Measurements from ENCODE around the gene CDK16.

CDK16 gene

DNA sequence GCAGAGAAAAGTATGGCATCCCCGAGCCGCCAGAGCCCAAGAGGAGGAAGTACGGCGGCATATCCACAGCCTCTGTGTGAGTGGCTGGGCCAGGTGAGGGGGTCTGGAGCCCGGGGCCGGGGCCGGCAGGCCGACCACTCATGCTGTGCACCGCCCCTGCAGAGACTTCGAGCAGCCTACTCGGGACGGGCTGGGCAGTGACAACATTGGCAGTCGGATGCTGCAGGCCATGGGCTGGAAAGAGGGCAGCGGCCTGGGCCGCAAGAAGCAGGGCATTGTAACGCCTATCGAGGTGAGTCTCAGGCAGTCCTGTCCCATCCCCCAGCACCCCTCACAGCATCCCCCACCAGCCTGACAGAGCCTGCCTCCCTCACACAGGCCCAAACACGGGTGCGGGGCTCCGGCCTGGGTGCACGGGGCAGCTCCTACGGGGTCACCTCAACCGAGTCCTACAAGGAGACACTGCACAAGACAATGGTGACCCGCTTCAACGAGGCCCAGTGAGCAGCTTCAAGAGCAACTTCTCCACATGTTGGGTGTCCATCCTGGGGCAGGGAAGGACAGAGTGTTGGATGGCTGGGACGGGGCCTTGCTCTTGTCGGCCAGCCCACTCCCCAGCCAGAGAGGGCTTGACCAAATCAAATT is 32.3 kb upstream of the CDK16 start:
- no peak for DNase-seq

GRCh38 chrX:47187106-47187677 is 31.3 kb upstream of the CDK16 start:
- no peak for DNase-seq

DNA sequence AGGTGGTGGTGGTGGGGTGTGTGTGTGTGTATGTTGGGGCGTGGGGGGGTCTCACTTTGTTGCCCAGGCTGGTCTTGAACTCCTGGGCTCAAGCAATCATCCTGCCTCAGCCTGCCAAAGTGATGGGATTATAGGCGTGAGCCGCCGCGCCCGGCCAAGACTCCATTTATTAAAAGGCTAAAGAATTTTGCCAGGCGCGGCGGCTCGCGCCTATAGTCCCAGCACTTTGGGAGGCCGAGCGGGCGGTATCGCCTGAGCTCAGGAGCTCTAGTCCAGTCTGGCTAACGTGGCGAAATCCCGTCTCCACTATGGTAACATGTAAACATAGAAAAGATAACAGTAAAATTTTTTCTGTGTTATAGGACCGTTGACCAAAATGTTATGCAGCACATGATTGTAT is 28.6 kb upstream of the CDK16 start:
- no peak for DNase-seq

DNA sequence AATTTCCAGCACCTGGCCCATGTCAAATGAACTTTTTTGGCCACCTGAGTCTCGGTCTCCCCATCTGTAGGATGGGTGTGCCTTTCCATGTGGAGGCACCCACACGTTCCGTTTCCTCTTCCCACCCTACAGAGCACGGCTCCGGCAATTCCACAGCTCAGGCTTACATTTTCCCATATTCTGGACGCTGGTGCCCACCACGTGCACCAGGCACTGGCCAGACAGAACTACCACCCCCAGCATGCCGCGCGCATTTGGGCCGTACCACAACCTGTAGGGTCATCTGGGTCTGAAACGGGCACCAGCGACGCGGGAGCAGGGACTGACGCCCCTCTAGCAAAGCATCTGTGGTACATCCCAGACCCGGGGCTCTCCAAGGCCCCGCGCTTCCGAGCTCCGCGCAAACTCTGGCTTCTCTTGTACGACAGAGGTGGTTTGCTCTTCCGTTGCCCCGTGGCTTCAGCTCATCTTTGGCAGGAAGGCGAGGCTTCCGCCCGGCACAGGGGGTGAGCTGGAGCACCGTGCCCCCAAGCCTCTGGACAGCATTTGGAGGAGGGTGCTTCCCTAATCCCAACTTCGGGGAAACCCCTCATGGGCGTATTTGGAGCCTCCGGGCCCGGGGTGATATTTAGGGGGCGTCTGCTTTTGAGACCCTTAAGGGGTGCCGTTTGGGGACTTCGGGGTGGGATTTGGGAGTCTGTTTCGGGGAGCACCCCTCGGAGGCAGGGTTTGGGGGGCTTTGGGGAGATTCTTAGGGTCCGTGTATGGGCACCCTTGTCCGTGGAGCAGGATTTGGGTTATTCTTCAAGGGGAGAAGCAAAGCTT is 27.8 kb upstream of the CDK16 start:
- DNase-seq = peak; percentile 88

GRCh38 chrX:47191331-47191730 is 27.1 kb upstream of the CDK16 start:
- DNase-seq = no peak

GRCh38 chrX:47191806-47192401 is 26.6 kb upstream of the CDK16 start:
- DNase-seq = no peak

- peak; percentile 98 for DNase-seq
These were observed 24.8 kb upstream of the CDK16 start, which contains the start of gene UBA1 for GRCh38 chrX:47193475-47194193. Gene UBA1 (plus strand): TSS chrX:47193829. CDS start chrX:47198803, 4,974 bp downstream.

DNA sequence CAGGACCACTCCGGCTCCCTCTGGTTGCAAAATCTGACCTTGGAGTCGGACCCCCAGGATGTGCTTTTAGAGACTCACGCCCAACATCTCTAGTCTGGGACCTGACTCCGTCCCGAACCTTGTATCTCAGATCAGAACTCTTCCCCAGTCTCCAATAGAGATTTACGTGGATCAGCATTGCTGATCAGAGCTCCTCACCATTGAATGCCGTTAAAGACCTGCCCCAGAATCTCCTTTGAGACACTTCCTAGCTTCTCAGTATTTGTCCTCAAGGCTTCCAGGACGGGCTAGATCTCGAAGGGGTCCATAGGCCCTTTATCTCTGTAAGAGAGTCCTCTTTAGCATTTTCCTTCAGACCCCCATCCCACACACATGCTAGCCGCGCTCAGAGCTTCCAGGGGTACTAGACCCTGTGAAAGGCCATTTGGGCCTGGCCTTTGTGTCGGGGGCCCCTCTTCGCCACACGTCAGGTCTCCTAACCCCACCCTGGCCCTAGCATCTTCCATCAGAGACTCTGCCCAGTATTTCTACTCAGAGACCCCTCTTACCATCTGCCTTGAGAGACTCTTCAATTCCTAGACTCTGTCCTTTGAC is 24.2 kb upstream of the CDK16 start:
- DNase-seq = no peak

DNA sequence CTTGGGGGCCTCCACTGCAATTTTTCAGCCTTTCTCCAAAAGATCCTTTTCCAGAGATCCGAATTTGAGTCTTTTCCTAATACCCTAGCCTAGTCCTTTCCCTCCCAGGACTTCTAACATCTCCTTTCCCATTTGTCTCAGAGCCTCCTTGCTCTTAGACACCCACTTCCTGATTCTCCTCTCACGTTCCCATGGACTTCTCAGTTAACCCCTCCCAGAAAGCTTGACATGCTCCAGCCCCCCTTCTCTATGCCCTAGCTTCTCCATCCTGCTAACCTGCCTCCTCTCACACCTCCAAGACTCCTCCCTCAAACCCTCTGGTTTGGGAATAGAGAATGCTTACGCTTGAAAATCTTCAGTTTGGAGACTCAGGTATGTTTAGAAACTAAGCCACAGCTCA is 22.4 kb upstream of the CDK16 start:
- DNase-seq = no peak

- DNase-seq = no peak
These were observed 21.0 kb upstream of the CDK16 start for GRCh38 chrX:47197526-47197925.

DNA sequence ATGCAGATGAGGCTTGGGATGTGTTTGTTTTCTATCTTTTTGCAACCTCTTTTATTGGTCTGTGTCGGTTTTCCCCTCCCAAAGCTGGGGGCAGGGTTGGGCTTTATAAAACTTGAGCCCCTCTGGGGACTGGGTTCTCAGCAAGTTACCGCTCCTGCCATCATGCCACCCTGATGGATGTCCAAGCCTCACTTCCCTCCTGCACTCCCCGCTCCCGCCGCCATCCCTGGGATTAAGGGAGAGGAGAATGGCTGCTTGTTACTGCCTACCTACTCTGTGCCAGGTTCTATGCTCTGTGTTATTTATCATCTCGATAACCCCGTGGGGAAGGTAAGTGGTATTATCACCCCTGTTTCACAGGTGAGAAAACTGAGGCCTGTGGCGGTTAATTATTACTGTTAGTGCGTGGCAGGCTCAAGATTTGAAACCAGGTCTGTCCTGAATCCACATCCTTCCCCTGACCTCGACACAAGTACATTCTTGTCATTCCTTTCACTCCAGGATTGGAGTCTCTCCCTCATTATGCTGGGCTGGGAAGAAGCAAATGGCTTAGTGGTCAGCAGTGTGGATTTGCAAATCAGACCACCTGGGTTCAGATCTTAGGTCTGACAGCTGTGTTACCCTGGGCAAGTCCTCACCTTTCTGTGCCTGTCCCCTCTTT is 20.3 kb upstream of the CDK16 start:
- DNase-seq = no peak

GRCh38 chrX:47198687-47199080 is 19.8 kb upstream of the CDK16 start:
- DNase-seq = no peak

DNA sequence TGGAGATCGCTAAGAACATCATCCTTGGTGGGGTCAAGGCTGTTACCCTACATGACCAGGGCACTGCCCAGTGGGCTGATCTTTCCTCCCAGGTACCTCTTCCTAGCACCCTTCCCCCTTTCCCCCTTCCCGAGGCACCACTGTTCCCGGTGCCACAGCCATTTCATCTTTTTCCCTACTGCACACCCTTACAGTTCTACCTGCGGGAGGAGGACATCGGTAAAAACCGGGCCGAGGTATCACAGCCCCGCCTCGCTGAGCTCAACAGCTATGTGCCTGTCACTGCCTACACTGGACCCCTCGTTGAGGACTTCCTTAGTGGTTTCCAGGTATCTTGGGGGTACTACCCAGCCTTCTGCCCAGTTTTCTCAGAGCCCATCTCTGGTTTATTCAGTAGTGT is 19.2 kb upstream of the CDK16 start:
- no peak for DNase-seq

DNA sequence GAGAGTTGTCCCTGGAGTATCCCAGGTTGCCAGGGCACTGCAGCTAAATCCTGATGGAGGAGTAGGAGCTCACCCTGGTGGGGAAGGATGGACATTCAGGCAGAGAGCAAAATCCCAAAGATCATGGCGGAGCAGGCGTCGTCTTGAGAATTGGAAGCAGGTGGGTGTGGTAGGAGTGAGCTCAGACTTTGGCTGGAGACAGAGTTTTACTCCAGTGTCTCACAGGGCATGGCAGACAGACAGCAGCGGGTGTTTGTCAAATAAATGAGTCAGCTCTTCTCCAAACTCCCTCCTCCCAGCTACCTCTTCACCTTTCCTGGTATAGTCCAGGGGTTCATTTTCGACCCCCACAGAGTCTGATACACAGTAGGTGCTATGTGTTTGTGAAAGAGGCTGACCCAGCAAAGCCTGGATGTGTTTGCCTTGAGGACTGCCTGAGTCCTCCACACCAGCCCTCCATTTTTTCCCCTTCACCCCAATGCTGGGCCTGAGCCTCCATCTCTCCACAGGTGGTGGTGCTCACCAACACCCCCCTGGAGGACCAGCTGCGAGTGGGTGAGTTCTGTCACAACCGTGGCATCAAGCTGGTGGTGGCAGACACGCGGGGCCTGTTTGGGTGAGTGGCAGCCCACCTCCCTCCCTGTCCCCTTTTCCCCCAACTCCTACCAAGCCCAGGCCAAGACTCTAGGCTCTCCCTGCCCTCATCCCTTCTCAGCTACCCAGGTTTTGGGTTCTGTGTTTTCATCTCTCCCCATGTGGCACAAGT is 17.9 kb upstream of the CDK16 start:
- no peak for DNase-seq

DNA sequence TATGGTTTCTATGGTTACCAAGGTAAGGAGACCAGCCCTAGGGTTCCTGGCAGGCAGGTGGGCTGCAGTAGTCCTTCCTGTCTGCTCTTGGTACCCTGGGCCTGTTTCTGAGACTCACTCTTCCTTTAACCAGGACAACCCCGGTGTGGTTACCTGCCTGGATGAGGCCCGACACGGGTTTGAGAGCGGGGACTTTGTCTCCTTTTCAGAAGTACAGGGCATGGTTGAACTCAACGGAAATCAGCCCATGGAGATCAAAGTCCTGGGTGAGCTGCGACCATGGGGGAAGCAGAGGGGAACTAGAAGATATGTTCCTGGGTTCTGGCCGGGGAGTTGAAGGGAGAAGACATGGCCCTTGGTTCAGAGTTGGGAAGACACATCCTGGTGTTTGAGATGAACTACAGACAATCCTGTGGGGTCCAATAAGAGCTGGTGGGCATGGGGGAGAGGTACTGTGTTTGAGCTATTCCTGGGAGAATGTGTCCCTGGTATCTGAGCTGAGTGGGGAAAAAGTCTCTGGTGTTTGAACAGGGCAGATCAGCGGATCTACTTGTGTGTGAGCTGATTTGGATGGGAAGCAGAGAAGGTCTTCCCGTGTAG is 17.0 kb upstream of the CDK16 start:
- DNase-seq = no peak

DNA sequence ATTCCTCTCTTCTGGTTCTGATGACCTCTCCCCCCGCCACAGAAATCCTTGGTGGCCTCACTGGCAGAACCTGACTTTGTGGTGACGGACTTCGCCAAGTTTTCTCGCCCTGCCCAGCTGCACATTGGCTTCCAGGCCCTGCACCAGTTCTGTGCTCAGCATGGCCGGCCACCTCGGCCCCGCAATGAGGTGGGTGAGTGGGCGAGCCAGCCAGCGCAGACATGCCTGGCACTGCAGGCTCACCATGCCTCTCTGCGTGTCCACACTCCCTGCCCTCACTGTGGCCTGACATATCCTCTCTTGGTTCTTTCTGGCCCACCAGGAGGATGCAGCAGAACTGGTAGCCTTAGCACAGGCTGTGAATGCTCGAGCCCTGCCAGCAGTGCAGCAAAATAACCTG is 16.2 kb upstream of the CDK16 start:
- DNase-seq = no peak

DNA sequence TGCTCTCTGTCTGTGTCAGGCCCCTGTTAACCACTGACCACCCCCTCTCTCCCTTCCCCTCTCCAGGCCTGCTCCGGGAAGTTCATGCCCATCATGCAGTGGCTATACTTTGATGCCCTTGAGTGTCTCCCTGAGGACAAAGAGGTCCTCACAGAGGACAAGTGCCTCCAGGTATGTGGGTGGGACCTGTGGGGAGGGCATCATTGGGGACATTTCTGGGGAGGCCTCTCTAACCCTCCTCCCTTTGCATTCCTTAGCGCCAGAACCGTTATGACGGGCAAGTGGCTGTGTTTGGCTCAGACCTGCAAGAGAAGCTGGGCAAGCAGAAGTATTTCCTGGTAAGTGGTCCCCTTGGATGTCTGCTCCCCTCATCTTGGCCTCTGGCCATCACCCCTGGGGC is 15.6 kb upstream of the CDK16 start:
- DNase-seq = no peak

DNA sequence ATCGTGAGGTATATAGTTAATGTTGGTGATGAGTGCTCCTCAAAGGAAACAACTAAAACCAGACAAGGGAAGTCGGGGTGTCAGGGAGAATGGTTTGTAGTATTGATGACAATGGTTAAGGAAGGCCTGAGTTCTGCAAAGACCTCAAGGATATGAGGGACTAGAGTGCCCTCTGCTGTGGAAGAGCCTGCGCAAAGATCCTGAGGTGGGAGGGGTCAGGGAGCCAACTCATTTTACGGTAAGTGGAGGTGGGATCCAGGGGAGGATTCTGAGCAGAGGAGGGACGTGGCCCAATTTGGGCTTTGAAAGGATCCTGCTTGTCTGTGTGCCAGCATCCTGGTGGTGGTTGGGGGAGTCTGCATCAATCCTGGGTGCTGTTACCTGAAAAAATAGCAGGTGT is 13.5 kb upstream of the CDK16 start:
- DNase-seq = no peak

- no peak for DNase-seq
These were observed 12.2 kb upstream of the CDK16 start for GRCh38 chrX:47206316-47206715.

DNA sequence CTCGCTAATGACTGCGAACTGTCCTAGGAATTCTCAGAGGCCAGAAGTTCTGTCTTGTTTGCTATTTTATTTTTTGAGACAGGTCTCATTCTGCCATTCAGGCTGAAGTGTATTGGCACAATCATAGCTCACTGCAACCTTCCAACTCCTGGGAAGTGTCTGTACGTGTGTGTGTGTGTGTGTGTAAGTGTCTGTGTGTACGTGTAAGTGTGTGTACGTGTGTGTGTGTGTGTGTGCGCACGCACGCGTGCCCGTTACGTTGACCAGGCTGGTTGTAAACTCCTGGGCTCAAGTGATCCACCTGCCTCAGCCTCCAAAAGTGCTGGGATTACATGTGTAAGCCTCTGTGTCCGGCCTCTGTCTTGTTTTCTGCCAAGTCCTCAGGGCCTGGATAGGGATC is 10.4 kb upstream of the CDK16 start:
- no peak for DNase-seq

All from NCI-H2107 (cell line).